Stomach smooth muscle (tissue), 2 donors: ENCODE measurements around the gene VPS13D.

Source experiments
- H3K27ac ChIP-seq: one replicate; pipeline ENCODE4 v1.7.0; 2013; ENCODE audit warnings: mild to moderate bottlenecking, low read length, inconsistent platforms
- H3K27me3 ChIP-seq, 2 donors: one replicate each; pipeline ENCODE4 v1.7.0; 2013; ENCODE audit warnings: low read length in 2 of 2; ENCODE audit not compliant: insufficient read depth in 2 of 2, control insufficient read depth in 1 of 2
- H3K36me3 ChIP-seq, 2 donors: one replicate each; pipeline ENCODE4 v1.7.0; 2013; ENCODE audit warnings: low read length in 2 of 2; ENCODE audit not compliant: control insufficient read depth in 2 of 2, insufficient read depth in 2 of 2
- H3K4me1 ChIP-seq: one replicate; pipeline ENCODE4 v1.7.0; 2013; ENCODE audit warnings: low read length; ENCODE audit not compliant: control insufficient read depth, insufficient read depth
- H3K4me3 ChIP-seq, 2 donors: one replicate each; pipeline ENCODE4 v1.7.0; 2013; ENCODE audit warnings: low read length in 2 of 2
- H3K9ac ChIP-seq, 2 donors: one replicate each; pipeline ENCODE4 v1.7.0; 2013; ENCODE audit warnings: low read length in 2 of 2, mild to moderate bottlenecking in 1 of 2
- H3K9me3 ChIP-seq, 2 donors: one replicate each; pipeline ENCODE4 v1.7.0; 2013; ENCODE audit warnings: low read length in 2 of 2; ENCODE audit not compliant: control insufficient read depth in 2 of 2
- donor health status: healthy.
- donor health status: Pancreatic carcinoma.

Gene VPS13D

GRCh38 chr1:12200208-12200607 lies 29.6 kb upstream of the VPS13D start:
- no peak overlapping the region for H3K9ac ChIP-seq

GRCh38 chr1:12201352-12202189 lies 28.3 kb upstream of the VPS13D start:
- no peaks in the 10 kb centered on the region for H3K27me3 ChIP-seq
- H3K27ac ChIP-seq = no peak overlapping the region
- H3K36me3 ChIP-seq = peaks cover 0 to 3% of the 10 kb centered on the region in 2 donors
- H3K4me1 ChIP-seq = peaks cover 2% of the 10 kb centered on the region
- no peaks in the 10 kb centered on the region for H3K9me3 ChIP-seq
- no peak overlapping the region for H3K9ac ChIP-seq
- no peak overlapping the region for H3K4me3 ChIP-seq

More at GRCh38 chr1:12200208-12200607, 29.6 kb upstream of the VPS13D start:
- H3K27me3 ChIP-seq = no peaks in the 10 kb centered on the region
- no peak overlapping the region for H3K27ac ChIP-seq
- no peaks in the 10 kb centered on the region for H3K9me3 ChIP-seq
- H3K4me3 ChIP-seq = no peak overlapping the region
- H3K36me3 ChIP-seq = peaks cover 0 to 3% of the 10 kb centered on the region in 2 donors
- peaks cover 2% of the 10 kb centered on the region for H3K4me1 ChIP-seq

- Histone ChIP-seq H3K27me3 (no peaks in the 10 kb centered on the region), H3K9ac (no peak overlapping the region), H3K36me3 (peaks cover 0 to 3% of the 10 kb centered on the region in 2 donors), H3K4me3 (no peak overlapping the region), H3K9me3 (no peaks in the 10 kb centered on the region), H3K4me1 (no peaks in the 10 kb centered on the region), H3K27ac (no peak overlapping the region)
Observed at GRCh38 chr1:12202190-12202497, 27.7 kb upstream of the VPS13D start.

GRCh38 chr1:12202577-12202976 lies 27.3 kb upstream of the VPS13D start:
- no peak overlapping the region for H3K9ac ChIP-seq

DNA sequence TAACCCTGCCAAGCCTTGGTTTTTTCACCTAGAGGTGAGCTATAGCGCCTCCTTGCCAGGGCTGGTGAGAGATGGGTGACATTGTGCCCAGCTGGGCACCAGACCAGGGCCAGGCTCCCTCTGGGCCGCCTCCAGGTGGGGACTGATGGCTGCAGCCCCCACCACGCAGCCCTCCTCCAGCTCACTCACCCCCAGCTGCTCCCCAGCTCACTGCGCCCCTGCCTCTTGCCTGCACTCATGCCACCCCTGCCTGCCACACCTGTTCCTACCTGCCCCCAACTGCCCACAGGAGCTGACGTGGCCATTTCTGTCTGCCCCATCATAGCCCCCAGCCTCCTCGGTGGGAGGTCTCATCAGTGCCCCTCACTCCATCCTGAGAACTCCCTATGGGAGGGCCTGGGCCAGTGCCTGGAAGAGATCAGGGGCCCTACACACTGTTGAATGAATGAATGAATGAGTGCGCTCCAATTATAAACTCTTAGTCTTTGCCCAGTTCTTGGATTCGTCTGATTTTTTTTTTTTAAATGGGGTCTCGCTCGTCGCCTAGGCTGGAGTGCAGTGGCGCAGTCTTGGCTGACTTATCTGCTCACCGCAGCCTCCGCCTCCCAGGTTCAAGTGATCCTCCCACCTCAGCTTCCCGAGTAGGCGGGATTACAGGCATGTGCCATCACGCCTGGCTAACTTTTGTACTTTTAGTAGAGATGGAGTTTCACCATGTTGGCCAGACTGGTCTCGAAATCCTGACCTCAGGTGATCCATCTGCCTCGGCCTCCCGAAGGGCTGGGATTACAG lies 26.4 kb upstream of the VPS13D start:
- Histone ChIP-seq H3K9ac (no peak overlapping the region), H3K27ac (no peak overlapping the region), H3K36me3 (peaks cover 0 to 3% of the 10 kb centered on the region in 2 donors), H3K4me1 (peaks cover 4% of the 10 kb centered on the region), H3K4me3 (no peak overlapping the region), H3K27me3 (no peaks in the 10 kb centered on the region), H3K9me3 (no peaks in the 10 kb centered on the region)

More at GRCh38 chr1:12202577-12202976, 27.3 kb upstream of the VPS13D start:
- Histone ChIP-seq H3K4me3 (no peak overlapping the region), H3K4me1 (no peaks in the 10 kb centered on the region), H3K27me3 (no peaks in the 10 kb centered on the region), H3K9me3 (no peaks in the 10 kb centered on the region), H3K27ac (no peak overlapping the region), H3K36me3 (peaks cover 0 to 3% of the 10 kb centered on the region in 2 donors)

DNA sequence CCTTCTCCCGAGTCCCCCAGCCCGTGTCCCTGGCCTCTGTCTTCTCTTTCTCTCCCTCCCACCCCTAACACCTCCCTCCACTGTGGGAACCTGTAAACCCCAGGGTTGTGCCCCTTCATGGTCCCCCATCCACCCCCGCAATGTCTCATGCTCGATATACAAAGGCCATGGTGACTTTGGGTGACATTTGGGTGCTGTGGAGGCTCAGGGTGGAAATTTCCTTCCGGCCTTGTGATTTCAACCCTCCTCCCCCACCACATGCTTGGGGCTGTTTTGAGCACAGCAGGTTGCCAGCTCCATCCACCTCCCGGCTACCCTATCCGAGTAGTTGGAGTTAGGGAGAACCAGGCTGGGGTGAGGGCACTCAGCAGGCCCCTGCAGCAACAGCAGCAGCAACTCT lies 25.7 kb upstream of the VPS13D start:
- Histone ChIP-seq H3K4me1 (peaks cover 11% of the 10 kb centered on the region), H3K9ac (no peak overlapping the region), H3K4me3 (no peak overlapping the region), H3K36me3 (peaks cover 0 to 3% of the 10 kb centered on the region in 2 donors), H3K27me3 (no peaks in the 10 kb centered on the region), H3K27ac (no peak overlapping the region), H3K9me3 (no peaks in the 10 kb centered on the region)

- Histone ChIP-seq H3K4me3 (no peak overlapping the region), H3K27ac (no peak overlapping the region), H3K4me1 (peaks cover 12% of the 10 kb centered on the region), H3K9ac (no peak overlapping the region), H3K9me3 (no peaks in the 10 kb centered on the region), H3K27me3 (no peaks in the 10 kb centered on the region), H3K36me3 (peaks cover 0 to 3% of the 10 kb centered on the region in 2 donors)
Observed at GRCh38 chr1:12204754-12205658, 24.8 kb upstream of the VPS13D start.

GRCh38 chr1:12206238-12206637 lies 23.6 kb upstream of the VPS13D start:
- Histone ChIP-seq H3K36me3 (peaks cover 0 to 3% of the 10 kb centered on the region in 2 donors), H3K27ac (no peak overlapping the region), H3K27me3 (no peaks in the 10 kb centered on the region)

GRCh38 chr1:12206792-12207424 lies 22.9 kb upstream of the VPS13D start:
- peaks cover 12% of the 10 kb centered on the region for H3K4me1 ChIP-seq
- no peak overlapping the region for H3K9ac ChIP-seq
- H3K4me3 ChIP-seq = no peak overlapping the region
- no peaks in the 10 kb centered on the region for H3K27me3 ChIP-seq
- no peaks in the 10 kb centered on the region for H3K9me3 ChIP-seq
- H3K27ac ChIP-seq = no peak overlapping the region
- H3K36me3 ChIP-seq = peaks cover 0 to 3% of the 10 kb centered on the region in 2 donors

More at GRCh38 chr1:12206238-12206637, 23.6 kb upstream of the VPS13D start:
- Histone ChIP-seq H3K9me3 (no peaks in the 10 kb centered on the region), H3K4me1 (peaks cover 12% of the 10 kb centered on the region), H3K4me3 (no peak overlapping the region), H3K9ac (no peak overlapping the region)

- Histone ChIP-seq H3K27me3 (no peaks in the 10 kb centered on the region), H3K36me3 (no peaks in the 10 kb centered on the region), H3K4me3 (no peak overlapping the region), H3K9ac (no peak overlapping the region), H3K9me3 (no peaks in the 10 kb centered on the region), H3K4me1 (peaks cover 12% of the 10 kb centered on the region), H3K27ac (no peak overlapping the region)
Observed at GRCh38 chr1:12208271-12208670, 21.6 kb upstream of the VPS13D start.
